Mucosa of descending colon (tissue), 3 donors: ENCODE results near the gene DLST. TPM values are rescaled to one million over a fixed set of nuclear protein-coding genes. Genes with fewer than 3 reads are reported as not detected.

Experiments used
- ATAC-seq: fragments of 200-7000 bp; cut with Tn5 transposase; one replicate; pipeline ENCODE4 v1.9.1; 2020; ENCODE audit warnings: mild to moderate bottlenecking, moderate library complexity
- DNase-seq, 3 donors: peaks; one replicate each; pipeline ENCODE4 v3.0.0-alpha.2; 2020
- H3K36me3 ChIP-seq: fragments of 200-600 bp; one replicate; pipeline ENCODE4 v1.8.0; 2021; ENCODE audit warnings: low read depth, mild to moderate bottlenecking
- H3K4me1 ChIP-seq: fragments of 200-600 bp; one replicate; pipeline ENCODE4 v1.8.0; 2021; ENCODE audit warnings: low read depth, mild to moderate bottlenecking
- H3K4me3 ChIP-seq: fragments of 200-600 bp; one replicate; pipeline ENCODE4 v1.8.0; 2021; ENCODE audit warnings: mild to moderate bottlenecking
- H3K9me3 ChIP-seq: fragments of 200-600 bp; one replicate; pipeline ENCODE4 v1.8.0; 2021; ENCODE audit warnings: mild to moderate bottlenecking
- CTCF ChIP-seq: fragments of 200-600 bp; IDR thresholded peaks from one replicate; pipeline ENCODE4 v1.8.0; 2022; ENCODE audit warnings: antibody characterized with exemption, mild to moderate bottlenecking
- intact Hi-C, 2 donors: fragments of 100-400 bp; cut with DNase I in 1 of 2; cut with micrococcal nuclease in 1 of 2; formaldehyde crosslinking; loops; one replicate each; pipeline versions ENCODE4 v1.11.0 to v1.11.1; 2022; cut with DNase I, micrococcal nuclease
- total RNA-seq, 3 donors: library from RNA; stranded (reverse); fragmentation: NEBNext Ultra II Directional in 2 of 3; extraction: Animal tissue kit (Norgen Biotek cat#: 25700) in 2 of 3; gene quantifications; one replicate each; pipeline versions ENCODE4 v1.2.1 to v1.2.4, GENCODE V29; 2021 to 2023
- donor health status: DM: no; HTN: no; CAD: no; lungs with moderate emphysema.
- donor health status: DM: no; HTN: no; CAD: no.
- donor health status: DM: no; HTN: yes; CAD: no.

DLST gene
- total RNA-seq, 3 donors from 2014 or later = 106 to 125 (median 121) TPM

DNA sequence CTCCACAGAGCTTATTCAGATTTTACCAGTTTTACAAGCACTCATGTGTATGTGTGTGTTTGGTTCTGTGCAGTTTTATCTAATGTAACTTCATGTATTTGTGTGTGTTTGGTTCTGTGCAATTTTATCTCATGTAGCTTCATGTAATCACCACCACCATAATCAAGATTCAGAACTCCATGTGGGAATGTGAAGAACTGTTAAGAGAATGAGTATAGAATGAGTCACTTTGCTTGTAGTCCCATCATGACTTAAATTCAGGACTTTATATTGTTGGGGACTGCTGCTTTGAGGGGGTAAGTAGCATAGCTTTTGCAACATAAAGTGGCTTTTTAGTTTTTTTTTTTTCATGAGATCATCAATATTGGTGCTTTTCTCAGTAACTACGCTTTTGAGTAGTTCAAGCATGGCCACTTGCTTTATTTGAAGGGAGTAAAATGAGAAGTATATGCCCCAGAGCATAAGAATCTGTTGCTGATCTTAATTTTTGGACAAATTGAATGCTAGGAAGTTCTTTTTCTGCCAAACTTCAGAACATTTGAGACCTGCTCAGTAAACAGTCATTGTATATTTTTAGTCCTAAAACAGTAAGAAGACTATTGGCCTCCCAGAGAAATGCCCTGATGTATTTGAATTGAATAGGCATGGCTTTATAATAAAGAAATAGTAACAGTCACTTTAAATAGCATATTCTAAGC lies 34.6 kb upstream of the DLST start:
- DNase-seq (no peak), ATAC-seq (no peak)
- Histone ChIP-seq H3K4me1 (no peaks in the 10 kb centered on the region), H3K9me3 (no peaks in the 10 kb centered on the region), H3K36me3 (no peaks in the 10 kb centered on the region), H3K4me3 (no peak overlapping the region)
- TF ChIP-seq CTCF = no peak
- intact Hi-C loops = no loop called here

DNA sequence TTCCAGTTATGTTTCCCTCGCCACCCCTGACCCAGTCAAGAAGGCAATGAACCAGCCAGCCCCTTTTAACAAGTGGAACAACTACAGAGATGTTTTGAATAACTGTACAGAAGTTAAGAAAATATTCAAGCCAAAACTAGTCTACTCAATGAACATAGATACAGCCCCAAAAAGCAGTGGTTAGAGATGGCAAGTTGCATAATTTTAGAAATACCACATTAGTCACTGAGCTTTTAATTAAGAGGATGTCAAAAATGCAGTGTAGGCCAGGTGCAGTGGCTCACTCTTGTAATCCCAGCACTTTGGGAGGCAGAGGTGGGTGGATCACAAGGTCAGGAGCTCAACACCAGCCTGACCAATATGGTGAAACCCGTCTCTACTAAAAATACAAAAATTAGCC lies 32.9 kb upstream of the DLST start:
- no peak for ATAC-seq
- intact Hi-C loops = no loop called here
- no peak for DNase-seq
- no peak for TF ChIP-seq CTCF
- peaks cover 3% of the 10 kb centered on the region for H3K4me1 ChIP-seq
- no peaks in the 10 kb centered on the region for H3K36me3 ChIP-seq
- no peak overlapping the region for H3K4me3 ChIP-seq
- H3K9me3 ChIP-seq = no peaks in the 10 kb centered on the region

- H3K4me1 ChIP-seq = peaks cover 7% of the 10 kb centered on the region
- H3K4me3 ChIP-seq = no peak overlapping the region
- H3K36me3 ChIP-seq = no peaks in the 10 kb centered on the region
- TF ChIP-seq CTCF = no peak
- DNase-seq (no peak), ATAC-seq (peak; percentile 59)
- H3K9me3 ChIP-seq = no peaks in the 10 kb centered on the region
- intact Hi-C loops = no loop called here
Measured at GRCh38 chr14:74852922-74853530, 28.7 kb upstream of the DLST start.

GRCh38 chr14:74853581-74853980 lies 28.1 kb upstream of the DLST start:
- ATAC-seq = peak; percentile 26
- DNase-seq = no peak
- no peak for TF ChIP-seq CTCF

GRCh38 chr14:74855021-74855420 lies 26.7 kb upstream of the DLST start:
- H3K4me3 ChIP-seq = no peak overlapping the region
- peaks cover 7% of the 10 kb centered on the region for H3K4me1 ChIP-seq
- ATAC-seq (no peak), DNase-seq (no peak)
- TF ChIP-seq CTCF = no peak
- intact Hi-C loops = loop anchor here in 1 of 2 donors (5.0 kb wide), 1 partner anchor 47 kb away; no protein-coding TSS in a partner anchor
- no peaks in the 10 kb centered on the region for H3K36me3 ChIP-seq
- no peaks in the 10 kb centered on the region for H3K9me3 ChIP-seq

More at GRCh38 chr14:74853581-74853980, 28.1 kb upstream of the DLST start:
- intact Hi-C loops = no loop called here
- H3K4me1 ChIP-seq = peaks cover 7% of the 10 kb centered on the region
- no peaks in the 10 kb centered on the region for H3K36me3 ChIP-seq
- H3K9me3 ChIP-seq = no peaks in the 10 kb centered on the region
- no peak overlapping the region for H3K4me3 ChIP-seq
